Astrocyte (in vitro differentiated cells and primary cell): Measurements from ENCODE around the gene SCUBE1. TPM values are rescaled to one million over a fixed set of nuclear protein-coding genes. Genes with fewer than 3 reads are reported as not detected.
A peak's percentile ranks its signal among the peaks of the same experiment; 100 is the strongest.

ENCODE experiments used
- DNase-seq: peaks from one replicate; pipeline ENCODE4 v3.0.0-alpha.2; 2010; ENCODE audit warnings: low read depth
- FAIRE-seq: peaks from 2 replicates; lab custom pipeline; 2011; peaks lifted over from hg19 to GRCh38; lab: Jason Lieb, UNC
- H2AFZ ChIP-seq: 2 replicates; pipeline ENCODE4 v1.6.0; 2012; ENCODE audit warnings: low read depth, low read length, inconsistent platforms
- H3K27ac ChIP-seq: 2 replicates; pipeline ENCODE4 v1.5.1; 2011; ENCODE audit warnings: low read depth, low read length, inconsistent platforms
- H3K27me3 ChIP-seq: 2 replicates; pipeline ENCODE4 v1.6.0; 2011; ENCODE audit warnings: low read length, inconsistent platforms; ENCODE audit not compliant: insufficient read depth
- H3K36me3 ChIP-seq: 2 replicates; pipeline ENCODE4 v1.5.1; 2011; ENCODE audit warnings: low read length, inconsistent platforms; ENCODE audit not compliant: insufficient read depth
- H3K4me1 ChIP-seq: 2 replicates; pipeline ENCODE4 v1.5.1; 2011; ENCODE audit warnings: low read length, inconsistent platforms; ENCODE audit not compliant: insufficient read depth
- H3K4me2 ChIP-seq: 2 replicates; pipeline ENCODE4 v1.6.0; 2012; ENCODE audit warnings: low read length, inconsistent platforms
- H3K4me3 ChIP-seq: 2 replicates; pipeline ENCODE4 v1.5.1; 2011; ENCODE audit warnings: low read depth, mild to moderate bottlenecking, low read length, inconsistent platforms; ENCODE audit not compliant: insufficient read depth
- H3K79me2 ChIP-seq: 2 replicates; pipeline ENCODE4 v1.6.0; 2012; ENCODE audit warnings: mild to moderate bottlenecking, low read length, inconsistent platforms; ENCODE audit not compliant: insufficient read depth
- H3K9ac ChIP-seq: 2 replicates; pipeline ENCODE4 v1.6.0; 2012; ENCODE audit warnings: mild to moderate bottlenecking, low read length, inconsistent platforms
- H3K9me3 ChIP-seq: 2 replicates; pipeline ENCODE4 v1.5.1; 2012; ENCODE audit warnings: low read depth, mild to moderate bottlenecking, low read length, inconsistent platforms; ENCODE audit not compliant: insufficient read depth
- H4K20me1 ChIP-seq: 2 replicates; pipeline ENCODE4 v1.6.0; 2012; ENCODE audit warnings: low read length, inconsistent platforms; ENCODE audit not compliant: insufficient read depth
- H3K27ac Mint-ChIP-seq: one replicate; pipeline ENCODE4 v1.8.0; 2021; ENCODE audit warnings: mild to moderate bottlenecking, mixed read lengths; ENCODE audit not compliant: unreplicated experiment
- H3K27me3 Mint-ChIP-seq: one replicate; pipeline ENCODE4 v1.8.0; 2021; ENCODE audit warnings: low read depth, mixed read lengths; ENCODE audit not compliant: unreplicated experiment
- H3K36me3 Mint-ChIP-seq: one replicate; pipeline ENCODE4 v1.8.0; 2021; ENCODE audit warnings: low read depth, mixed read lengths; ENCODE audit not compliant: unreplicated experiment
- H3K4me1 Mint-ChIP-seq: one replicate; pipeline ENCODE4 v1.8.0; 2021; ENCODE audit warnings: low read depth, mixed read lengths; ENCODE audit not compliant: unreplicated experiment
- H3K4me3 Mint-ChIP-seq: one replicate; pipeline ENCODE4 v1.8.0; 2021; ENCODE audit warnings: mild to moderate bottlenecking, moderate library complexity, mixed read lengths; ENCODE audit not compliant: unreplicated experiment
- H3K9me3 Mint-ChIP-seq: one replicate; pipeline ENCODE4 v1.8.0; 2021; ENCODE audit warnings: mild to moderate bottlenecking, mixed read lengths; ENCODE audit not compliant: unreplicated experiment
- CTCF ChIP-seq: IDR thresholded peaks from 2 replicates; pipeline ENCODE4 v1.5.1; 2011; ENCODE audit warnings: low read depth, mild to moderate bottlenecking, inconsistent platforms, low read length, moderate library complexity; ENCODE audit not compliant: insufficient read depth
- EZH2 ChIP-seq: IDR thresholded peaks from 2 replicates; pipeline ENCODE4 v1.6.1; 2012; ENCODE audit warnings: mild to moderate bottlenecking, low read length, inconsistent platforms; ENCODE audit not compliant: insufficient read depth
- total RNA-seq: library from RNA; stranded (reverse); gene quantifications from 2 replicates; pipeline ENCODE4 v1.2.1, GENCODE V29; 2021

The SCUBE1 gene
- total RNA-seq, 1 donor from 2014 or later = 0.07 TPM

GRCh38 chr22:43343670-43344519 is 723 bp upstream of the SCUBE1 start:
- H3K79me2 ChIP-seq = no peaks in the 10 kb centered on the region
- H4K20me1 ChIP-seq = no peaks in the 10 kb centered on the region
- Mint-ChIP-seq H3K36me3 (peaks cover 2% of the 10 kb centered on the region), H3K27me3 (peaks cover 71% of the 10 kb centered on the region), H3K4me3 (no peak overlapping the region), H3K9me3 (peaks cover 3% of the 10 kb centered on the region), H3K4me1 (no peaks in the 10 kb centered on the region), H3K27ac (no peak overlapping the region)
- H2AFZ ChIP-seq = no peak overlapping the region
- no peak overlapping the region for H3K27ac ChIP-seq
- DNase-seq (no peak), FAIRE-seq (no peak)
- no peak overlapping the region for H3K4me3 ChIP-seq
- no peaks in the 10 kb centered on the region for H3K9me3 ChIP-seq
- H3K27me3 ChIP-seq = peaks cover 38% of the 10 kb centered on the region
- H3K4me1 ChIP-seq = no peaks in the 10 kb centered on the region
- H3K9ac ChIP-seq = no peak overlapping the region
- TF ChIP-seq CTCF (no peak), EZH2 (peak; percentile 77)
- H3K36me3 ChIP-seq = no peaks in the 10 kb centered on the region
- H3K4me2 ChIP-seq = no peak overlapping the region

GRCh38 chr22:43342347-43343261 is 568 bp downstream of the SCUBE1 start:
- Mint-ChIP-seq H3K4me1 (no peaks in the 10 kb centered on the region), H3K9me3 (no peaks in the 10 kb centered on the region), H3K27ac (no peak overlapping the region), H3K4me3 (no peak overlapping the region), H3K27me3 (peaks cover 71% of the 10 kb centered on the region), H3K36me3 (no peaks in the 10 kb centered on the region)
- FAIRE-seq = no peak
- Histone ChIP-seq H3K79me2 (no peaks in the 10 kb centered on the region), H3K27ac (no peak overlapping the region), H3K27me3 (peaks cover 38% of the 10 kb centered on the region), H2AFZ (no peak overlapping the region), H3K9ac (no peak overlapping the region), H3K4me3 (no peak overlapping the region), H3K4me2 (no peak overlapping the region), H3K4me1 (no peaks in the 10 kb centered on the region), H4K20me1 (no peaks in the 10 kb centered on the region), H3K9me3 (no peaks in the 10 kb centered on the region), H3K36me3 (no peaks in the 10 kb centered on the region)
- TF ChIP-seq EZH2 = peak; percentile 71
- no peak for TF ChIP-seq CTCF
- DNase-seq = no peak
